Nephron (organoid): Measurements from ENCODE around the gene KIF4B.

ENCODE experiments used
- H3K27ac Mint-ChIP-seq, 3 experiments: 2 replicates each; pipeline ENCODE4 v1.8.0; 2020; ENCODE audit warnings: mixed read lengths in 3 of 3, mild to moderate bottlenecking in 2 of 3, moderate library complexity in 1 of 3
- H3K27me3 Mint-ChIP-seq: 2 replicates; pipeline ENCODE4 v1.8.0; 2021; ENCODE audit warnings: low read depth, mild to moderate bottlenecking, moderate library complexity, mixed read lengths
- H3K36me3 Mint-ChIP-seq: 2 replicates; pipeline ENCODE4 v1.8.0; 2020; ENCODE audit warnings: low read depth, mixed read lengths
- H3K4me1 Mint-ChIP-seq: 2 replicates; pipeline ENCODE4 v1.8.0; 2020; ENCODE audit warnings: mixed read lengths
- H3K4me3 Mint-ChIP-seq, 3 experiments: 2 replicates each; pipeline ENCODE4 v1.8.0; 2020; ENCODE audit warnings: mild to moderate bottlenecking in 3 of 3, mixed read lengths in 3 of 3, moderate library complexity in 2 of 3
- H3K9me3 Mint-ChIP-seq: 2 replicates; pipeline ENCODE4 v1.8.0; 2020; ENCODE audit warnings: mixed read lengths
- CTCF ChIP-seq, 3 experiments: fragments of 200-600 bp; sonication (generic); IDR thresholded peaks; one replicate each; pipeline ENCODE4 v1.5.0; 2021; ENCODE audit warnings: antibody characterized with exemption in 3 of 3; ENCODE audit not compliant: unreplicated experiment in 3 of 3

Gene KIF4B

GRCh38 chr5:155049569-155050383 is 36.2 kb downstream of the KIF4B start:
- H3K36me3 Mint-ChIP-seq = no peaks in the 10 kb centered on the region
- no peak overlapping the region for H3K4me3 Mint-ChIP-seq
- H3K27ac Mint-ChIP-seq = no peak overlapping the region
- H3K9me3 Mint-ChIP-seq = no peaks in the 10 kb centered on the region
- peak in 1 of 3 experiments; percentile 32 for TF ChIP-seq CTCF (IDR thresholded peaks at IDR 0.05; ENCODE audit: unreplicated experiment in 3 of 3)
- peaks cover 56% of the 10 kb centered on the region for H3K27me3 Mint-ChIP-seq
- peaks cover 5% of the 10 kb centered on the region for H3K4me1 Mint-ChIP-seq

GRCh38 chr5:155050384-155051019 is 36.9 kb downstream of the KIF4B start:
- no peak overlapping the region for H3K27ac Mint-ChIP-seq

GRCh38 chr5:155052532-155052931 is 39.0 kb downstream of the KIF4B start:
- peaks cover 59% of the 10 kb centered on the region for H3K27me3 Mint-ChIP-seq

More at GRCh38 chr5:155050384-155051019, 36.9 kb downstream of the KIF4B start:
- H3K9me3 Mint-ChIP-seq = no peaks in the 10 kb centered on the region
- peaks cover 5% of the 10 kb centered on the region for H3K4me1 Mint-ChIP-seq
- no peak overlapping the region for H3K4me3 Mint-ChIP-seq
- peaks cover 57% of the 10 kb centered on the region for H3K27me3 Mint-ChIP-seq
- no peak for TF ChIP-seq CTCF (IDR thresholded peaks at IDR 0.05; ENCODE audit: unreplicated experiment in 3 of 3)
- no peaks in the 10 kb centered on the region for H3K36me3 Mint-ChIP-seq

GRCh38 chr5:155053501-155053900 is 39.9 kb downstream of the KIF4B start:
- Mint-ChIP-seq H3K9me3 (no peaks in the 10 kb centered on the region), H3K36me3 (no peaks in the 10 kb centered on the region), H3K4me1 (peaks cover 5% of the 10 kb centered on the region), H3K27me3 (peaks cover 57% of the 10 kb centered on the region), H3K4me3 (no peak overlapping the region), H3K27ac (no peak overlapping the region)
- TF ChIP-seq CTCF (IDR thresholded peaks at IDR 0.05; ENCODE audit: unreplicated experiment in 3 of 3) = no peak

More at GRCh38 chr5:155052532-155052931, 39.0 kb downstream of the KIF4B start:
- Mint-ChIP-seq H3K36me3 (no peaks in the 10 kb centered on the region), H3K4me1 (peaks cover 5% of the 10 kb centered on the region), H3K4me3 (no peak overlapping the region), H3K9me3 (no peaks in the 10 kb centered on the region), H3K27ac (no peak overlapping the region)
- no peak for TF ChIP-seq CTCF (IDR thresholded peaks at IDR 0.05; ENCODE audit: unreplicated experiment in 3 of 3)

- Mint-ChIP-seq H3K27me3 (peaks cover 44% of the 10 kb centered on the region), H3K4me1 (peaks cover 5% of the 10 kb centered on the region)
- no peak for TF ChIP-seq CTCF (IDR thresholded peaks at IDR 0.05; ENCODE audit: unreplicated experiment in 3 of 3)
Measured at GRCh38 chr5:155056644-155057269, 43.2 kb downstream of the KIF4B start.

More at GRCh38 chr5:155056644-155057269, 43.2 kb downstream of the KIF4B start:
- Mint-ChIP-seq H3K9me3 (peaks cover 7% of the 10 kb centered on the region), H3K4me3 (no peak overlapping the region), H3K36me3 (no peaks in the 10 kb centered on the region), H3K27ac (no peak overlapping the region)
